Nephron (organoid): Measurements from ENCODE around the gene METAP1.

Experiments used
- H3K27ac Mint-ChIP-seq, 3 experiments: 2 replicates each; pipeline ENCODE4 v1.8.0; 2020; ENCODE audit warnings: mixed read lengths in 3 of 3, mild to moderate bottlenecking in 2 of 3, moderate library complexity in 1 of 3
- H3K27me3 Mint-ChIP-seq: 2 replicates; pipeline ENCODE4 v1.8.0; 2021; ENCODE audit warnings: low read depth, mild to moderate bottlenecking, moderate library complexity, mixed read lengths
- H3K36me3 Mint-ChIP-seq: 2 replicates; pipeline ENCODE4 v1.8.0; 2020; ENCODE audit warnings: low read depth, mixed read lengths
- H3K4me1 Mint-ChIP-seq: 2 replicates; pipeline ENCODE4 v1.8.0; 2020; ENCODE audit warnings: mixed read lengths
- H3K4me3 Mint-ChIP-seq, 3 experiments: 2 replicates each; pipeline ENCODE4 v1.8.0; 2020; ENCODE audit warnings: mild to moderate bottlenecking in 3 of 3, mixed read lengths in 3 of 3, moderate library complexity in 2 of 3
- H3K9me3 Mint-ChIP-seq: 2 replicates; pipeline ENCODE4 v1.8.0; 2020; ENCODE audit warnings: mixed read lengths
- TF ChIP-seq, protein P1 (sequence below), 3 experiments: fragments of 200-600 bp; sonication (generic); IDR thresholded peaks; one replicate each; pipeline ENCODE4 v1.5.0; 2021; ENCODE audit warnings: antibody characterized with exemption in 3 of 3; ENCODE audit not compliant: unreplicated experiment in 3 of 3

METAP1 gene

DNA sequence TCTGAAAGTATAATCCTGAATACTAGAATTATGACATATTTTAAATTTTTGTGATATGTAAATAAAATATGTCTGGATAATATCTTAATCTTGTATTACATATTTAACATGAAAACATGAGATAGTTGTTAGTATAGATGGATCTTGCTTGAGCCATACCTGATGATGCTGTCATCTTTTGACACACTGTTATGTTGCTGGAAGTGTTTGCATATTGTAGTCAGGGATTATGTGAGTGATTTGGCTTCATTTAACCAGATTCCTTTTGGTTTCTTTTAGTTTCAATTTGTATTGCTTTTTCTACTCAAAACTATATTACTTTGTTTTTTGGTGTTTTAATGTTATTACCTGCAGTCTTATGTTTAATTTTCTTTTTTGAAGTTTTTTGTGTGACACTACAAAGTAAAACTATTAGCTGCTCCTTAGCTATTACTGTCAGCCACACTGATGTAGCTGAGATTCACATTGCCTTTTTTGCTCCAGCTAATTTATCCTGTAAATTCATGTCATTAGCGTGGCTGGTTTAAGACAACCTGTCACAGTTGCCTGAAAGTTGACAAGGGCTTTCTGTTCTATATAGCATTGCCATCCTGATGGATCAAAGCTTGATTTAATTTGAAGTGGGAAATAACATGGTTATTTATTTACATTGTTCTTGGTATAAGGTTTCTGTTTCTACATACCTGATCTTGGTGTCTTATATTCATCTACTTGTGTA is 33.7 kb downstream of the METAP1 start:
- Mint-ChIP-seq H3K27me3 (no peaks in the 10 kb centered on the region), H3K27ac (no peak overlapping the region), H3K36me3 (peaks cover 13% of the 10 kb centered on the region), H3K9me3 (no peaks in the 10 kb centered on the region), H3K4me1 (peaks cover 6% of the 10 kb centered on the region), H3K4me3 (no peak overlapping the region)
- TF ChIP-seq, protein P1, sequence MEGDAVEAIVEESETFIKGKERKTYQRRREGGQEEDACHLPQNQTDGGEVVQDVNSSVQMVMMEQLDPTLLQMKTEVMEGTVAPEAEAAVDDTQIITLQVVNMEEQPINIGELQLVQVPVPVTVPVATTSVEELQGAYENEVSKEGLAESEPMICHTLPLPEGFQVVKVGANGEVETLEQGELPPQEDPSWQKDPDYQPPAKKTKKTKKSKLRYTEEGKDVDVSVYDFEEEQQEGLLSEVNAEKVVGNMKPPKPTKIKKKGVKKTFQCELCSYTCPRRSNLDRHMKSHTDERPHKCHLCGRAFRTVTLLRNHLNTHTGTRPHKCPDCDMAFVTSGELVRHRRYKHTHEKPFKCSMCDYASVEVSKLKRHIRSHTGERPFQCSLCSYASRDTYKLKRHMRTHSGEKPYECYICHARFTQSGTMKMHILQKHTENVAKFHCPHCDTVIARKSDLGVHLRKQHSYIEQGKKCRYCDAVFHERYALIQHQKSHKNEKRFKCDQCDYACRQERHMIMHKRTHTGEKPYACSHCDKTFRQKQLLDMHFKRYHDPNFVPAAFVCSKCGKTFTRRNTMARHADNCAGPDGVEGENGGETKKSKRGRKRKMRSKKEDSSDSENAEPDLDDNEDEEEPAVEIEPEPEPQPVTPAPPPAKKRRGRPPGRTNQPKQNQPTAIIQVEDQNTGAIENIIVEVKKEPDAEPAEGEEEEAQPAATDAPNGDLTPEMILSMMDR (IDR thresholded peaks at IDR 0.05; ENCODE audit: unreplicated experiment in 3 of 3), result no peak

DNA sequence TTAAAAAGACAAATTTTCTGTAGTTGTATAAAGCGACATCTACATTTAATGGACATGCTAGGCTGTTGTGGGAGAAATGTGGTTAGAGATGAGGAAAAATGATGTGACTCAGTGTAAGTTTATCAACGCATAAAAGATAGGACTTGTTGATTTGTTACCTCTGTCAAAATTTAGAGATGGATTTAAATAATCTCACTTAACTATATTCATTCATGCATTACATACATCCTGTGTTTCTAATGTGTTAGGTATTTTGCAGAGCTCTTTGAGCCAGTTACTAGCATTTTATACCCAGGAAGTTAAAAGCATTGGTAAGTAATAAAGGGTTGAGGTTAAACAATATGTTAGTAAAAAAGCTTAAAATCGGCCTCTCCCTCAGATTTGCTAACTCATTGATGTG is 34.3 kb downstream of the METAP1 start:
- no peaks in the 10 kb centered on the region for H3K27me3 Mint-ChIP-seq
- peaks cover 14% of the 10 kb centered on the region for H3K36me3 Mint-ChIP-seq
- H3K9me3 Mint-ChIP-seq, result no peaks in the 10 kb centered on the region
- TF ChIP-seq, protein P1 (IDR thresholded peaks at IDR 0.05; ENCODE audit: unreplicated experiment in 3 of 3), result no peak
- peaks cover 6% of the 10 kb centered on the region for H3K4me1 Mint-ChIP-seq
- H3K4me3 Mint-ChIP-seq, result no peak overlapping the region
- no peak overlapping the region for H3K27ac Mint-ChIP-seq

DNA sequence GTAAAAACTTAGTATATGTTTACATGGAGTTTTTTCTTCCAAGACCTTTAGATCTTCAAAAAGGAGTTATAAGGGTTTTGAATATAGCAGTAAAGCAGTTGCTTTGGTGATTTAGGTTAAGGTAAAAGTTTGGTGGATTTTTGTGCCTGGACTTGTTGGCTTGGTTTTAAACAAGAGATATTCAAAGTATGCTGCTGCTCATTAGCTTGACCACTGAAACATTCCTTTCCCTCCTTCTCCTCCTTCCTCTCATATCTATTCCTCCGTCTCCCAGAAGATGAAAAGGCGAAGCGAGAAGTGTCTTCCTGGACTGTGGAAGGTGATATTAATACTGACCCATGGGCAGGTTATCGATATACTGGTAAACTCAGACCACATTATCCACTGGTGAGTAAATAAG is 38.4 kb downstream of the METAP1 start:
- H3K4me1 Mint-ChIP-seq, result no peaks in the 10 kb centered on the region
- H3K36me3 Mint-ChIP-seq, result peaks cover 50% of the 10 kb centered on the region
- peaks cover 3% of the 10 kb centered on the region for H3K9me3 Mint-ChIP-seq
- no peak overlapping the region for H3K4me3 Mint-ChIP-seq
- TF ChIP-seq, protein P1 (IDR thresholded peaks at IDR 0.05; ENCODE audit: unreplicated experiment in 3 of 3), result no peak
- no peaks in the 10 kb centered on the region for H3K27me3 Mint-ChIP-seq
- no peak overlapping the region for H3K27ac Mint-ChIP-seq

DNA sequence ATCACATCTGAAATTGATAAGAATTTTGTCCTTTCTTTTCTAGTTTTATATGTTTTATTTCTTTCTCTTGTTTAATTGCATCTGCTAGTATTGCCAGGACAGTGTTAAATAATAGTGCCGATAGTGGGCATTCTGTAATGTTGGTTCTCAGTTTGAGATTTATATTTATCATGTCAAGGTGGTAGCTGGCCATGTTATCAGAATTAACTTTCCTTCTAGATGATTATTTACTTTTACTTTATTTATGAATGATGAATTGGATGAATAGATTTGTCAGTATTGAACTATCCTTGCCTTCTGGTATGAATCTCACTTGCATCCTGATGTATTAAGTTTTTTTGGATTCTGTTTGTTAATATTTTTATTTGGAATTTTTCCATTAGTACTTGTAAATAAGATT is 42.7 kb downstream of the METAP1 start:
- peaks cover 3% of the 10 kb centered on the region for H3K9me3 Mint-ChIP-seq
- H3K27ac Mint-ChIP-seq, result no peak overlapping the region
- H3K27me3 Mint-ChIP-seq, result no peaks in the 10 kb centered on the region
- H3K36me3 Mint-ChIP-seq, result peaks cover 63% of the 10 kb centered on the region
- no peaks in the 10 kb centered on the region for H3K4me1 Mint-ChIP-seq
- H3K4me3 Mint-ChIP-seq, result no peak overlapping the region
- TF ChIP-seq, protein P1 (IDR thresholded peaks at IDR 0.05; ENCODE audit: unreplicated experiment in 3 of 3), result no peak

DNA sequence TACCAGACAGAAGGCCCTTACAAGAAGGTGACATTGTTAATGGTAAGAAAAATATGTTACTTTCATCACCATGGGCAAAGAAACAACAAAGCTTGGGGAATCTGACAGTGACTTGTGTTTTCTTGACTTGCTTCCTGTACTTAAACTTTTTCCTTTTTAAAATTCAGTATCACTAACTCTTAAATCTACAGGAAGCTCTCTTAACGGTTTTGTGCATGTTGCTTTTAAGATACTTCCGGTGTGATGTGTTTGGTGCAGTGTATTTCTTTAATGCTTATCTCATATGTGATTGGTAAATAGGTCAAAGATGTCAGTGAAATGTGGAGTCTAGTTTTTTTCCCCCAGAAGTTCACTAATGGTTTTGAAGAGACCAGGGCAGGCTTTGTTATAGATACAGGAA is 47.8 kb downstream of the METAP1 start:
- Mint-ChIP-seq H3K27ac (no peak overlapping the region), H3K36me3 (peaks cover 62% of the 10 kb centered on the region), H3K27me3 (no peaks in the 10 kb centered on the region), H3K4me3 (no peak overlapping the region), H3K4me1 (no peaks in the 10 kb centered on the region), H3K9me3 (no peaks in the 10 kb centered on the region)
- TF ChIP-seq, protein P1 (IDR thresholded peaks at IDR 0.05; ENCODE audit: unreplicated experiment in 3 of 3), result no peak

DNA sequence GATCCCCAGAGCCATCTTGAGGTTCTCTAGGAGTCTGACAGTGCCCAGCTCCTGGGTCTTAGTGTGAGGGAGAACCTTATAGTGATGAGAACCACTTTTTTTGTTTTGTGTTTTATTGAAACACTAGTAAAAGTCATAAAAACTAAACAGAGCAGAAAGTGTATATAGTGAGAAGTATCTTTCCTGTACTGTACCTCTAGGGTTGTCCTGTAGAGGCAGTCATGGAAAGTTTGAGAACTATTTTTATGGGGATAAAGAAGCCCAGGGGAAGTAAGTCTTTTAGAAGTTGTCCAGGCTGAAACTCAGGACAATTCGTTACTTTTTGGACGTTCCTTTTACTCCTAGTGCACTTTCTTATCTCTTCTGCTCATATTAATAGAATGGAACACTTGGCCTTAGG is 52.2 kb downstream of the METAP1 start:
- no peaks in the 10 kb centered on the region for H3K27me3 Mint-ChIP-seq
- TF ChIP-seq, protein P1 (IDR thresholded peaks at IDR 0.05; ENCODE audit: unreplicated experiment in 3 of 3), result no peak
- H3K27ac Mint-ChIP-seq, result no peak overlapping the region
- H3K9me3 Mint-ChIP-seq, result no peaks in the 10 kb centered on the region
- H3K36me3 Mint-ChIP-seq, result peaks cover 82% of the 10 kb centered on the region
- no peaks in the 10 kb centered on the region for H3K4me1 Mint-ChIP-seq
- no peak overlapping the region for H3K4me3 Mint-ChIP-seq
